Activated CD8-positive, alpha-beta T cell treated with anti-CD3 and anti-CD28 coated beads for 36 hours (primary cell): ENCODE results near the gene CSNK1G3. TPM values are rescaled to one million over a fixed set of nuclear protein-coding genes. Genes with fewer than 3 reads are reported as not detected.

ENCODE experiments used
- ATAC-seq: fragments of 200-7000 bp; cut with Tn5 transposase; one replicate; pipeline ENCODE4 v1.10.0; 2021; ENCODE audit warnings: mild to moderate bottlenecking, moderate library complexity
- CTCF ChIA-PET: fragments of 350-600 bp; sonication (Branson Sonifier 250); formaldehyde crosslinking; loops from one replicate; lab custom pipeline; 2021; ENCODE audit warnings: antibody characterized with exemption; lab: Charles Lee
- POLR2A ChIA-PET: fragments of 350-600 bp; sonication (Branson Sonifier 250); formaldehyde crosslinking; loops from one replicate; lab custom pipeline; 2021; ENCODE audit warnings: antibody characterized with exemption; lab: Charles Lee
- DNase-seq: peaks from one replicate; pipeline ENCODE4 v3.0.0-alpha.2; 2020
- H3K27ac Mint-ChIP-seq: one replicate; pipeline ENCODE4 v1.8.0; 2021; ENCODE audit warnings: mild to moderate bottlenecking, mixed read lengths
- H3K27me3 Mint-ChIP-seq: one replicate; pipeline ENCODE4 v1.8.0; 2021; ENCODE audit warnings: mixed read lengths
- H3K36me3 Mint-ChIP-seq: one replicate; pipeline ENCODE4 v1.8.0; 2021; ENCODE audit warnings: low read depth, mixed read lengths
- H3K4me1 Mint-ChIP-seq: one replicate; pipeline ENCODE4 v1.8.0; 2021; ENCODE audit warnings: low read depth, mixed read lengths
- H3K4me3 Mint-ChIP-seq: one replicate; pipeline ENCODE4 v1.8.0; 2021; ENCODE audit warnings: mild to moderate bottlenecking, moderate library complexity, mixed read lengths
- H3K9me3 Mint-ChIP-seq: one replicate; pipeline ENCODE4 v1.8.0; 2021; ENCODE audit warnings: mixed read lengths
- CTCF ChIP-seq: fragments of 200-600 bp; IDR thresholded peaks from one replicate; pipeline ENCODE4 v1.8.0; 2022; ENCODE audit warnings: antibody characterized with exemption, mild to moderate bottlenecking
- intact Hi-C: fragments of 100-400 bp; cut with micrococcal nuclease; formaldehyde crosslinking; loops from one replicate; pipeline ENCODE4 v1.10.0; 2022
- total RNA-seq, 2 experiments: library from RNA; stranded (reverse); gene quantifications; one replicate each; pipeline ENCODE4 v1.2.3, GENCODE V29; 2021

The CSNK1G3 gene
- total RNA-seq, 2 experiments from 2014 or later = 36.1 to 39.2 TPM

GRCh38 chr5:123476731-123477130 is 35.2 kb upstream of the CSNK1G3 start:
- Mint-ChIP-seq H3K27ac (no peak overlapping the region), H3K9me3 (no peaks in the 10 kb centered on the region), H3K4me1 (no peaks in the 10 kb centered on the region), H3K27me3 (peaks cover 19% of the 10 kb centered on the region), H3K36me3 (no peaks in the 10 kb centered on the region), H3K4me3 (no peak overlapping the region)
- DNase-seq (no peak), ATAC-seq (no peak)
- intact Hi-C loops = no loop called here
- CTCF ChIA-PET = no interaction called here
- no peak for TF ChIP-seq CTCF
- POLR2A ChIA-PET = no interaction called here

- Mint-ChIP-seq H3K9me3 (no peaks in the 10 kb centered on the region), H3K27ac (no peak overlapping the region), H3K27me3 (peaks cover 19% of the 10 kb centered on the region), H3K36me3 (no peaks in the 10 kb centered on the region), H3K4me1 (no peaks in the 10 kb centered on the region), H3K4me3 (no peak overlapping the region)
- no peak for TF ChIP-seq CTCF
- ATAC-seq = no peak
- intact Hi-C loops = no loop called here
- DNase-seq = no peak
- POLR2A ChIA-PET = no interaction called here
- CTCF ChIA-PET = no interaction called here
Measured at GRCh38 chr5:123478546-123478945, 33.4 kb upstream of the CSNK1G3 start.

GRCh38 chr5:123482258-123482657 is 29.7 kb upstream of the CSNK1G3 start:
- Mint-ChIP-seq H3K27me3 (peaks cover 17% of the 10 kb centered on the region), H3K27ac (no peak overlapping the region), H3K9me3 (no peaks in the 10 kb centered on the region), H3K4me3 (no peak overlapping the region), H3K36me3 (no peaks in the 10 kb centered on the region), H3K4me1 (no peaks in the 10 kb centered on the region)
- ATAC-seq (no peak), DNase-seq (no peak)
- ChIA-PET POLR2A (no interaction called here), CTCF (no interaction called here)
- intact Hi-C loops = no loop called here
- no peak for TF ChIP-seq CTCF

GRCh38 chr5:123483446-123484077 is 28.4 kb upstream of the CSNK1G3 start:
- H3K27ac Mint-ChIP-seq = no peak overlapping the region
- no peak for TF ChIP-seq CTCF
- CTCF ChIA-PET = interaction anchor here (0.9 to 1.5 kb wide), 2 partner anchors 21 to 26 kb away, joined by 4 to 5 read pairs; no protein-coding TSS in a partner anchor
- ATAC-seq (no peak), DNase-seq (no peak)
- H3K4me1 Mint-ChIP-seq = no peaks in the 10 kb centered on the region
- POLR2A ChIA-PET = no interaction called here
- H3K4me3 Mint-ChIP-seq = no peak overlapping the region
- H3K27me3 Mint-ChIP-seq = peaks cover 22% of the 10 kb centered on the region
- no peaks in the 10 kb centered on the region for H3K36me3 Mint-ChIP-seq
- H3K9me3 Mint-ChIP-seq = no peaks in the 10 kb centered on the region
- intact Hi-C loops = no loop called here

- TF ChIP-seq CTCF = no peak
- intact Hi-C loops = no loop called here
- H3K27ac Mint-ChIP-seq = no peak overlapping the region
- no peak overlapping the region for H3K4me3 Mint-ChIP-seq
- H3K4me1 Mint-ChIP-seq = no peaks in the 10 kb centered on the region
- H3K9me3 Mint-ChIP-seq = no peaks in the 10 kb centered on the region
- no peaks in the 10 kb centered on the region for H3K36me3 Mint-ChIP-seq
- H3K27me3 Mint-ChIP-seq = peaks cover 19% of the 10 kb centered on the region
- DNase-seq (no peak), ATAC-seq (no peak)
- ChIA-PET CTCF (interaction anchor here (0.6 kb wide), 1 partner anchor 66 kb away, joined by 3 read pairs; no protein-coding TSS in a partner anchor), POLR2A (interaction anchor here (0.8 kb wide), 1 partner anchor 27 kb away, joined by 3 read pairs; the partner anchor contains the start of gene CSNK1G3)
Measured at GRCh38 chr5:123485275-123485674, 26.7 kb upstream of the CSNK1G3 start.
